Keratinocyte (primary cell): Measurements from ENCODE around the gene DPH6. TPM values are rescaled to one million over a fixed set of nuclear protein-coding genes. Genes with fewer than 3 reads are reported as not detected.

ENCODE experiments used
- DNase-seq: peaks from one replicate; pipeline ENCODE4 v3.0.0-alpha.2; 2011; ENCODE audit warnings: low read depth, missing footprints, low spot score
- FAIRE-seq: peaks from 2 replicates; lab custom pipeline; 2011; peaks lifted over from hg19 to GRCh38; lab: Jason Lieb, UNC
- H2AFZ ChIP-seq: 2 replicates; pipeline ENCODE4 v1.6.0; 2012; ENCODE audit warnings: low read length, control low read depth, inconsistent platforms; ENCODE audit not compliant: control insufficient read depth
- H3K27ac ChIP-seq: 2 replicates; pipeline ENCODE4 v1.5.1; 2011; ENCODE audit warnings: low read length; ENCODE audit not compliant: control insufficient read depth, insufficient read depth
- H3K27me3 ChIP-seq: 3 replicates; pipeline ENCODE4 v1.6.0; 2011; ENCODE audit warnings: low read length; ENCODE audit not compliant: control insufficient read depth, insufficient read depth; ENCODE audit errors: extremely low read depth
- H3K36me3 ChIP-seq, 2 experiments: 2 replicates in 1 of 2; 3 replicates in 1 of 2; pipeline ENCODE4 v1.5.1; 2011; ENCODE audit warnings: low read length in 2 of 2, mild to moderate bottlenecking in 1 of 2; ENCODE audit not compliant: control insufficient read depth in 2 of 2, insufficient read depth in 2 of 2; ENCODE audit errors: extremely low read depth in 1 of 2
- H3K4me1 ChIP-seq: 3 replicates; pipeline ENCODE4 v1.5.1; 2011; ENCODE audit warnings: low read length; ENCODE audit not compliant: control insufficient read depth, insufficient read depth; ENCODE audit errors: extremely low read depth
- H3K4me2 ChIP-seq: 3 replicates; pipeline ENCODE4 v1.6.0; 2011; ENCODE audit warnings: low read depth, low read length; ENCODE audit not compliant: control insufficient read depth, insufficient read depth; ENCODE audit errors: extremely low read depth
- H3K4me3 ChIP-seq, 3 experiments: fragments of 200-600 bp in 1 of 3; sonication (generic) in 1 of 3; 2 replicates in 2 of 3; 3 replicates in 1 of 3; pipeline ENCODE4 v1.5.1; 2011 to 2016; ENCODE audit warnings: low read length in 3 of 3, mild to moderate bottlenecking in 3 of 3, control low read depth in 2 of 3, inconsistent platforms in 1 of 3, low read depth in 1 of 3, mixed read lengths in 1 of 3, mixed run types in 1 of 3, moderate library complexity in 1 of 3; ENCODE audit not compliant: control insufficient read depth in 2 of 3, insufficient read depth in 2 of 3; ENCODE audit errors: extremely low read depth in 1 of 3
- H3K79me2 ChIP-seq: 2 replicates; pipeline ENCODE4 v1.6.0; 2012; ENCODE audit warnings: low read length; ENCODE audit not compliant: control insufficient read depth, insufficient read depth
- H3K9ac ChIP-seq: 3 replicates; pipeline ENCODE4 v1.6.0; 2011; ENCODE audit warnings: low read length; ENCODE audit not compliant: control insufficient read depth, insufficient read depth; ENCODE audit errors: extremely low read depth
- H3K9me1 ChIP-seq: 3 replicates; pipeline ENCODE4 v1.6.0; 2011; ENCODE audit warnings: low read length; ENCODE audit not compliant: control insufficient read depth, insufficient read depth; ENCODE audit errors: extremely low read depth
- H3K9me3 ChIP-seq: 2 replicates; pipeline ENCODE4 v1.5.1; 2012; ENCODE audit warnings: low read depth, low read length; ENCODE audit not compliant: control insufficient read depth
- H4K20me1 ChIP-seq: 3 replicates; pipeline ENCODE4 v1.6.0; 2011; ENCODE audit warnings: low read length; ENCODE audit not compliant: control insufficient read depth, insufficient read depth; ENCODE audit errors: extremely low read depth
- EZH2 ChIP-seq: IDR thresholded peaks from one replicate; pipeline ENCODE4 v1.6.1; 2012; ENCODE audit warnings: inconsistent platforms, mild to moderate bottlenecking, low read length, moderate library complexity
- dilution Hi-C: fragments of 300-500 bp; cut with MboI; formaldehyde crosslinking; loops from one replicate; pipeline ENCODE4 v1.7.0; 2020; ENCODE audit warnings: low sequenced_read_pairs; ENCODE audit not compliant: extremely low pct_ligation_motif_present
- polyA plus RNA-seq, 5 experiments: library from polyadenylated mRNA; depleted of rRNA in 3 of 5; stranded (reverse) in 3 of 5; stranded (forward) in 1 of 5; unstranded in 1 of 5; fragments of >200 nt; gene quantifications; 1 replicate in 1 of 5; 2 replicates in 3 of 5; 3 replicates in 1 of 5; pipeline versions ENCODE4 v1.2.1 to v1.2.3, GENCODE V29; 2011 to 2012; ENCODE audit warnings: missing spikeins in 2 of 5, low read depth in 1 of 5, low replicate concordance in 1 of 5
- TF ChIP-seq, protein P1 (sequence below), 3 experiments: IDR thresholded peaks in 1 of 3; conservative IDR thresholded peaks in 1 of 3; optimal IDR thresholded peaks in 1 of 3; 2 replicates in 2 of 3; 3 replicates in 1 of 3; pipeline versions ENCODE3 to v1.5.1; 2011; ENCODE audit warnings: low read length in 3 of 3, mild to moderate bottlenecking in 3 of 3, moderate library complexity in 2 of 3, control low read depth in 1 of 3, inconsistent platforms in 1 of 3; ENCODE audit not compliant: insufficient read depth in 2 of 3; ENCODE audit errors: extremely low read depth in 1 of 3

DPH6 gene
- polyA plus RNA-seq, 1 donor (not counting 4 experiments of a cell fraction or from before 2014, with no cell fraction given): 13.6 TPM

- TF ChIP-seq, protein P1, sequence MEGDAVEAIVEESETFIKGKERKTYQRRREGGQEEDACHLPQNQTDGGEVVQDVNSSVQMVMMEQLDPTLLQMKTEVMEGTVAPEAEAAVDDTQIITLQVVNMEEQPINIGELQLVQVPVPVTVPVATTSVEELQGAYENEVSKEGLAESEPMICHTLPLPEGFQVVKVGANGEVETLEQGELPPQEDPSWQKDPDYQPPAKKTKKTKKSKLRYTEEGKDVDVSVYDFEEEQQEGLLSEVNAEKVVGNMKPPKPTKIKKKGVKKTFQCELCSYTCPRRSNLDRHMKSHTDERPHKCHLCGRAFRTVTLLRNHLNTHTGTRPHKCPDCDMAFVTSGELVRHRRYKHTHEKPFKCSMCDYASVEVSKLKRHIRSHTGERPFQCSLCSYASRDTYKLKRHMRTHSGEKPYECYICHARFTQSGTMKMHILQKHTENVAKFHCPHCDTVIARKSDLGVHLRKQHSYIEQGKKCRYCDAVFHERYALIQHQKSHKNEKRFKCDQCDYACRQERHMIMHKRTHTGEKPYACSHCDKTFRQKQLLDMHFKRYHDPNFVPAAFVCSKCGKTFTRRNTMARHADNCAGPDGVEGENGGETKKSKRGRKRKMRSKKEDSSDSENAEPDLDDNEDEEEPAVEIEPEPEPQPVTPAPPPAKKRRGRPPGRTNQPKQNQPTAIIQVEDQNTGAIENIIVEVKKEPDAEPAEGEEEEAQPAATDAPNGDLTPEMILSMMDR (optimal IDR thresholded peaks at IDR 0.05 in 1 of 3, IDR thresholded peaks at IDR 0.05 in 1 of 3, conservative IDR thresholded peaks at IDR 0.05 in 1 of 3; ENCODE audit: extremely low read depth in 1 of 3, insufficient read depth in 2 of 3, low read length in 3 of 3): no peak
- TF ChIP-seq EZH2: no peak
- dilution Hi-C loops: no loop called here
- H3K36me3 ChIP-seq: no peaks in the 10 kb centered on the region
These were observed 64.9 kb downstream of the DPH6 start for GRCh38 chr15:35481064-35481463.

GRCh38 chr15:35479423-35479822 is 66.5 kb downstream of the DPH6 start:
- peak overlapping the region; percentile 54 for H2AFZ ChIP-seq
- no peaks in the 10 kb centered on the region for H3K79me2 ChIP-seq
- no peak overlapping the region for H3K27ac ChIP-seq
- no peaks in the 10 kb centered on the region for H3K9me3 ChIP-seq
- DNase-seq (no peak), FAIRE-seq (peak; percentile 81)
- H3K27me3 ChIP-seq: no peaks in the 10 kb centered on the region
- TF ChIP-seq, protein P1 (optimal IDR thresholded peaks at IDR 0.05 in 1 of 3, IDR thresholded peaks at IDR 0.05 in 1 of 3, conservative IDR thresholded peaks at IDR 0.05 in 1 of 3; ENCODE audit: extremely low read depth in 1 of 3, insufficient read depth in 2 of 3, low read length in 3 of 3): no peak
- peak overlapping the region in 1 of 3 experiments; percentile 5 for H3K4me3 ChIP-seq
- no peak overlapping the region for H3K9ac ChIP-seq
- no peaks in the 10 kb centered on the region for H3K36me3 ChIP-seq
- H3K4me2 ChIP-seq: peak overlapping the region; percentile 74
- no peaks in the 10 kb centered on the region for H4K20me1 ChIP-seq
- peaks cover 23% of the 10 kb centered on the region for H3K4me1 ChIP-seq
- dilution Hi-C loops: no loop called here
- H3K9me1 ChIP-seq: no peaks in the 10 kb centered on the region

More at GRCh38 chr15:35481064-35481463, 64.9 kb downstream of the DPH6 start:
- H4K20me1 ChIP-seq: no peaks in the 10 kb centered on the region
- no peaks in the 10 kb centered on the region for H3K9me1 ChIP-seq
- H3K9me3 ChIP-seq: no peaks in the 10 kb centered on the region
- DNase-seq: no peak
- H3K27me3 ChIP-seq: no peaks in the 10 kb centered on the region
- H3K4me1 ChIP-seq: peaks cover 23% of the 10 kb centered on the region
- H3K27ac ChIP-seq: no peak overlapping the region
- no peak overlapping the region for H3K9ac ChIP-seq
- no peak overlapping the region for H3K4me2 ChIP-seq
- no peak overlapping the region for H2AFZ ChIP-seq
- H3K4me3 ChIP-seq: no peak overlapping the region
- no peak for FAIRE-seq
- no peaks in the 10 kb centered on the region for H3K79me2 ChIP-seq
